ENCODE results near the gene DBNDD1. TPM values are rescaled to one million over a fixed set of nuclear protein-coding genes. Genes with fewer than 3 reads are reported as not detected.

DBNDD1 gene
- polyA plus RNA-seq, 1 of the 3 experiments (the other 2 are of a cell fraction), result 27.9 TPM

DNA sequence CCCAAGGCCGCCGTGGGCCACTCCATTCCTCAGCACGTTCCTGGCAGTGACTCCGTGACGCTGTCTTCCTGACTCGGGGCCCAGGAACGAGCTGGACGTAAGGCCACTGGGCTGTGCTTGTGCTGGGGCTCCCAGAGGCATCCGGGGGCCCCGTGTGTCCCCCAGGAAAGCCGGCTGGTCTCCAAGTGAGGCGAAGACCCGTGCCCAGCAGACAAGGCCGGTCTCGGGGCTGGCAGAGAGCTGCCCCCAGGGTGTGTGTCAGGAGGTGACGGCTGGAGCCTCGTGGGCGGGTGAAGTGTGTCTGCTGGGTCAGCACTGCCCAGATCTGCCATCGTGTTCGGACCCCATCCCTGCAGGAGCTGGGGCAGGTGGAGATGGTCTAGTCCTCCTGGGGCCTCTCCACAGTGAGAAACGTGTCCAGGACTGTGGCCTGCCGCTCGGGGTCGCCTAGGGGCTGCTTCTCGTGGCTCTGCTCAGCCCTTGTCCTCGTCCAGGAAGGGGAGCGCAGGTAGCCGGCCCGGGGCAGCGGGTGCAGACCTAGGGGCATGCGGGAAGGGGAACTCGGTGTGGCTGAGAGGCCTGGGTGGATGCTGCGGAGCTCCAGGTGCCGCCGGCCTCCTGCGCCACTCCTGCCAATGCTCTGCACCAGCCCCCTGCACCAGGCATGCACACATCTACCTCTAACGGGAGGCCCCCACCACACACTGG lies 13.1 kb downstream of the DBNDD1 start:
- Histone ChIP-seq H3K9me3 (no peaks in the 10 kb centered on the region), H3K9ac (no peak overlapping the region), H3K27me3 (ENCODE audit: insufficient read depth) (no peaks in the 10 kb centered on the region), H3K4me2 (no peak overlapping the region), H3K9me2 (no peaks in the 10 kb centered on the region), H4K20me1 (ENCODE audit: insufficient read depth) (no peaks in the 10 kb centered on the region), H2AFZ (ENCODE audit: low read depth) (no peak overlapping the region), H3K27ac (ENCODE audit: low read depth in 2 of 2, low read length in 1 of 2) (no peak overlapping the region), H3K4me3 (ENCODE audit: low read depth in 2 of 2, low read length in 1 of 2) (no peak overlapping the region), H3F3A (replicated peaks; ENCODE audit: insufficient read depth) (no peaks in the 10 kb centered on the region), H3K4me1 (ENCODE audit: control insufficient read depth in 1 of 2, insufficient read depth in 2 of 2, low read depth in 1 of 2, low read length in 1 of 2) (peaks cover 0 to 11% of the 10 kb centered on the region in 2 experiments; a peak in 1 of 4 replicates), H3K79me2 (ENCODE audit: insufficient read depth) (no peaks in the 10 kb centered on the region), H3K36me3 (replicated peaks in 1 of 2; ENCODE audit: control insufficient read depth in 1 of 2, insufficient read depth in 2 of 2, low read length in 1 of 2) (peaks cover 0 to 2% of the 10 kb centered on the region in 2 experiments)
- WGBS (ENCODE audit: low lambda C conversion rate), result 87% methylated on average over 11 of the region's 37 CpGs
- ChIA-PET CTCF (no interaction called here), POLR2A (no interaction called here)
- no peak for TF ChIP-seq TCF12 (IDR thresholded peaks at IDR 0.05)
- TF ChIP-seq, protein P1, sequence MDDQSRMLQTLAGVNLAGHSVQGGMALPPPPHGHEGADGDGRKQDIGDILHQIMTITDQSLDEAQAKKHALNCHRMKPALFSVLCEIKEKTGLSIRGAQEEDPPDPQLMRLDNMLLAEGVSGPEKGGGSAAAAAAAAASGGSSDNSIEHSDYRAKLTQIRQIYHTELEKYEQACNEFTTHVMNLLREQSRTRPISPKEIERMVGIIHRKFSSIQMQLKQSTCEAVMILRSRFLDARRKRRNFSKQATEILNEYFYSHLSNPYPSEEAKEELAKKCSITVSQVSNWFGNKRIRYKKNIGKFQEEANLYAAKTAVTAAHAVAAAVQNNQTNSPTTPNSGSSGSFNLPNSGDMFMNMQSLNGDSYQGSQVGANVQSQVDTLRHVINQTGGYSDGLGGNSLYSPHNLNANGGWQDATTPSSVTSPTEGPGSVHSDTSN (IDR thresholded peaks at IDR 0.05), result no peak
- TF ChIP-seq FOXJ3 (CRISPR knock-in tag; IDR thresholded peaks at IDR 0.05), result no peak
- TF ChIP-seq NFIC (IDR thresholded peaks at IDR 0.05; ENCODE audit: borderline replicate concordance), result no peak
- TF ChIP-seq TAF1 (IDR thresholded peaks at IDR 0.05; ENCODE audit: borderline replicate concordance, low read depth, low read length), result no peak
- TF ChIP-seq RCOR1 (IDR thresholded peaks at IDR 0.05; ENCODE audit: low read length), result no peak
- DNase-seq, result no peak

DNA sequence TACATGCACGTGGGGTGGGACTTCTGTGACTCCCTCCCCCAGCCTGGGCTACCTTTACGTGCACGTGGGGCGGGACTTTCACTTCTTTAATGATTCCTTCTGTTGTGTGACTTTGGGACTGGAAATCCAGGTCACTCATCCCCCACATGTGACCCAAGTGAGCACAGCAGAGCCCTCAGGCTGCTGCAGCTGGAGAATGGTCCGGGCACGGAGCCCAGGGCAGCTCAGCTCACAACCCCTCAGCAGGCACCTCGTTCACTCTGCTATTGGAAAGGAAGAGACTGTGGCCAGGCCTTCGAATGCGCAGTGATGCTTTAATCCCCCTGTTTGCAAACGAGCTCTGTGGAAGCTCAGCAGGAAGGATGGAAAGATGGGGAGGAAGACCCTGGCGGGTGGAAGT lies 14.7 kb downstream of the DBNDD1 start:
- 77% methylated on average over 11 of the region's 11 CpGs for WGBS (ENCODE audit: low lambda C conversion rate)
- Histone ChIP-seq H3K4me1 (ENCODE audit: control insufficient read depth in 1 of 2, insufficient read depth in 2 of 2, low read depth in 1 of 2, low read length in 1 of 2) (peaks cover 0 to 4% of the 10 kb centered on the region in 2 experiments; a peak in 1 of 4 replicates), H3K9me3 (no peaks in the 10 kb centered on the region), H2AFZ (ENCODE audit: low read depth) (no peak overlapping the region), H3K27me3 (ENCODE audit: insufficient read depth) (no peaks in the 10 kb centered on the region), H3K4me2 (no peak overlapping the region), H3K9me2 (no peaks in the 10 kb centered on the region), H3K79me2 (ENCODE audit: insufficient read depth) (no peaks in the 10 kb centered on the region), H3K4me3 (ENCODE audit: low read depth in 2 of 2, low read length in 1 of 2) (no peak overlapping the region), H3F3A (replicated peaks; ENCODE audit: insufficient read depth) (no peaks in the 10 kb centered on the region), H3K9ac (no peak overlapping the region), H3K36me3 (replicated peaks in 1 of 2; ENCODE audit: control insufficient read depth in 1 of 2, insufficient read depth in 2 of 2, low read length in 1 of 2) (peaks cover 0 to 2% of the 10 kb centered on the region in 2 experiments), H4K20me1 (ENCODE audit: insufficient read depth) (no peaks in the 10 kb centered on the region), H3K27ac (ENCODE audit: low read depth in 2 of 2, low read length in 1 of 2) (no peak overlapping the region; a peak in 1 of 4 replicates)
- TF ChIP-seq MEF2A (IDR thresholded peaks at IDR 0.05; ENCODE audit: borderline replicate concordance, low read depth) (no peak), ELF1 (IDR thresholded peaks at IDR 0.05) (no peak), RXRA (IDR thresholded peaks at IDR 0.05; ENCODE audit: borderline replicate concordance, low read depth) (no peak), TAF1 (IDR thresholded peaks at IDR 0.05; ENCODE audit: borderline replicate concordance, low read depth, low read length) (no peak), CTCF (IDR thresholded peaks at IDR 0.05) (no peak), GABPA (IDR thresholded peaks at IDR 0.05; ENCODE audit: low read depth) (no peak), RAD21 (IDR thresholded peaks at IDR 0.05; ENCODE audit: low read length) (no peak), FOSL2 (IDR thresholded peaks at IDR 0.05; ENCODE audit: borderline replicate concordance, low read depth) (no peak), YY1 (IDR thresholded peaks at IDR 0.05; ENCODE audit: low read depth) (no peak)
- no peak for DNase-seq
- ChIA-PET POLR2A (interaction anchor here (1.0 to 1.4 kb wide), 2 partner anchors 31 to 82 kb away, joined by 3 read pairs; no protein-coding TSS in a partner anchor), CTCF (interaction anchor here (0.8 to 1.4 kb wide), 2 partner anchors 8 to 12 kb away, joined by 3 read pairs; no protein-coding TSS in a partner anchor)

Measured in SK-N-SH (cell line).